ENCODE results near the gene CELF2.

Gene CELF2

DNA sequence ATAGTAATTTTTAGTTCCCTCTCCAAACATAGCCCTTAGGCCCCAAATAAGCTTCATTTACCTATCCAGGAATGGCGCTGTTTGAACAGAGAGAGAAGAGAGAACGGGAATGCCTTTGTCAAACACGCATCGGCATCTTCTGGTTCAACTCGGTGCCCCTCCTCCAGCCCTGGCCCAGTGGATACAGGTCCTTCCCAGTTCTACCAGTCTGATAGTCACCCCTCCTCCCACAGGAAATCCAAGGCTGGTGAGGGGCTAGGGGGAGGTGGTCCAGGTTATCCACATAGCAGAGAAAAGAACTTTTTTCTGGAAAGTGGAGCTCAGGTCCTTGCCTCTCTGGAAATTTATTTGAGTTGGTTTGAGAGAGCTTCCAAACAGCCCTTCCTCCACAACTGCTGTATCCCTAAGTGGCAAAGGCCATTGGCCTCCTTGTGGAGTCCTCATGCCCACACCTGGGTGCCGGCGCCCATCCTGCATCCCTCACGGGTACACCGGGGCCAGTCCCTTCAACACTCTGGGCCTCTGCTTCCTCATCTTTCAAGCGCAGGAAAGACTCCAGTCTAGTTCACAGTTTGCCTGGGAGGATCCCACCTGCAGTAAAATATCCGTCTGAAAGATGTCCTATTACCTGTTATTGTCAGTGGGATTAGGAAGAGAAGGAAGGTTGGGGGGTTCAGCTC lies 287.4 kb downstream of the CELF2 start:
- DNase-seq: no peak

DNA sequence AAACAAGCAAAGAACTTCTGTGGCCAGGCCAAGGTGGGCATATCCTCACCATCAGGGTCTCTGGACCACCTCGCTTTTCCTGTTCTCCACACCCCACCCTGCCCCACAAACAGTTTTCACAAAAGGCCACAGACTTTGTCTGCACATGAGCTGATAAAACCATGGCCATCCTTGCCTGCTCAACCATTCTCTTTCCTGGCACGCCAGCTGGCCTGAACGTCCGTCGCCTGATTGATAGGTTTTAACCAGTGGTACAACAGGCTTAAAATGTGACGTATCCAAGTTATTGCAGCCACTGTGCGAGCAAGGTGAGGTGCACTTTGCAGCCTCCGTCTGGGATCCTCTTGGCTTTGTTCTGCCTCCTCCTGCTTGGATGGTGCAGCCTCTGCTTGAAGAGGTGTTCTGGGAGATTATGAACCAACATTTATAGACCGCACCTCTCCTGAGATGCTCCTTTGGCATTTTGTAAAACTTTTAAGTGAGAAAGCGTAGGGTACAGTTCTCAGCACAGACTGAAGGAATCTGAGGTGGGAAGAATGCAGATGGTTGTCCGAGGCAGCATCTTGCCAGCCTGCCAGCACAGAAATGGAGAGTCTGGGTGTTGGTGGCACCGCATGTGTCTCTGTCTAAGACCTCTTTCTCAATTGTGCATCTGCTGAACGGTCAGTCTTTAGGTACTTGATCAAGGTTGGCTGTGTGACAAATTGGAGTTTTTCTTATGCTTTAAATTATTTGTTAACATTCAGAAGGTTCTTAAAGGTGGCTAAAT lies 288.3 kb downstream of the CELF2 start:
- no peak for DNase-seq

DNA sequence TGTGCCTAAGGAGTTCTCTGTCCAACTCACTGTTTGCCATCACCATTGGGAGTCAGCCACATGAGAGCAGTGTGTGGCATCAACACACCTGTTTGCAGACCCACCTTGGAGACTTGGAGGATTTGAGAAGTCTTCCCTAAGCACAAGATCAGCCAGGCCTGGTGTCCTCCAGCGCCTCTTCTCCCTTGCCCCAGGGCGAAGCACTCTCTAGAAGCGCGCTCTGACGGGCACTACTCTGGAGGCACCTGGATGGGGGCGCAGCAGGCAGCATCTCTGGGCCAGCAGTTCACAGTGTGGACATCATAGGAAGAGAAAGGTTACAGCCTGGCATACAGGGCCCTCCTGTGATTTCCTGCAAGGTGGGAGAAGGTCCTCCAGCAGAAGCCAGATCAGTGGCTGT lies 289.3 kb downstream of the CELF2 start:
- no peak for DNase-seq

DNA sequence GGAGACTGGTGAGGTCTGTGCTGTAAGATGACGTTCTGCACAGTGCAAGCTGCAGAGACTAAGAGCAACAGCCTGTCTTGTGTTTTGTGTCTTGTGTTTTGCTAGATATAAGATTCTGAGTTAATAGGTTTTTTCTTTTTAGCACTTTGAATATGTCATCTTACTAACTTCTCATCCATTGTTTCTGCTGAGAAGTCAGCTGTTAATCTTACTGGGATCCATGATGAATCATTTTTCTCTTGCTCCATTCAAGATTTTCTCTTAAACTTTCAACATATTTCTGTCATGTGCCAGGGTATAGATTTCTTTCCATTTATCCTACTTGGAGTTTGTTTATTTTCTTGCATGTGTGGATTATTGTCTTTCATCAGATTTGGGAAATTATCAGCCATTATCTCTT lies 290.3 kb downstream of the CELF2 start:
- DNase-seq: no peak

DNA sequence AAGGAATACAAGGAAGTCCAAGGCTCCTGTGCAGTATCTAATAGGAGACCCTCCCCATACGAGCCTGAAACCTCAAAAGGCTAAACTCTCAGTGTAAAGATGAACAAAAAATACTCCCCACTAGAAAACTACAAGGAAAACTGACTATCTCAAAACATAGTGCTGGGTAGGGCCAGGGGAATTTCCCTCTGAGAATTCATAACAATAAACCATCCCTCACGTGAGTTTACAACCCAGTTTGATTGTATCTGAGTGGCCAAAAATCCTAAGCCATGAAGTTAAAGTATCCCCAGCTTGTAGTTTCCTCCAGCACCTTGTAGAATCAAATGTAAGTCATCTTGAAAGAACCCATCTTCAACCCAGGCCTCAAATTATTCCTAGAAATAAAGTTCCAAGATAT lies 293.4 kb downstream of the CELF2 start:
- no peak for DNase-seq

DNA sequence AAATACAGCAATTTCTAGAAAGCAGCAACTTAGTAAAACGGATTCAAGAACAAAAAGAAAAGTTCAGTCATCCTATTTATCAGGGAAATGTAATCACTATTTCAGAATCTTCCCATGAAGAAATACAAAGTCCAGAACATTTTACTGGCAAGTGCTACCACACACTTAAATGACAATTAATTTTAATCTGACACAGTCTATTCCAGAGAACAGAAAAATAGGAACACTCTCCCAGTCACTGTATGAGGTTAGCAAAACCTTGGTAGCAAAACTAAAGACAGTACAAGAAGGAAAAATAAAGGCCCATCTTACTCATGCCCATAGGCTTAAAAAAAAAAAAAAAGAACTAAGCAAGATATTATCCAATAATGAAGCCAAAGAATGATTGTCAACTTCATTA lies 295.8 kb downstream of the CELF2 start:
- no peak for DNase-seq

DNA sequence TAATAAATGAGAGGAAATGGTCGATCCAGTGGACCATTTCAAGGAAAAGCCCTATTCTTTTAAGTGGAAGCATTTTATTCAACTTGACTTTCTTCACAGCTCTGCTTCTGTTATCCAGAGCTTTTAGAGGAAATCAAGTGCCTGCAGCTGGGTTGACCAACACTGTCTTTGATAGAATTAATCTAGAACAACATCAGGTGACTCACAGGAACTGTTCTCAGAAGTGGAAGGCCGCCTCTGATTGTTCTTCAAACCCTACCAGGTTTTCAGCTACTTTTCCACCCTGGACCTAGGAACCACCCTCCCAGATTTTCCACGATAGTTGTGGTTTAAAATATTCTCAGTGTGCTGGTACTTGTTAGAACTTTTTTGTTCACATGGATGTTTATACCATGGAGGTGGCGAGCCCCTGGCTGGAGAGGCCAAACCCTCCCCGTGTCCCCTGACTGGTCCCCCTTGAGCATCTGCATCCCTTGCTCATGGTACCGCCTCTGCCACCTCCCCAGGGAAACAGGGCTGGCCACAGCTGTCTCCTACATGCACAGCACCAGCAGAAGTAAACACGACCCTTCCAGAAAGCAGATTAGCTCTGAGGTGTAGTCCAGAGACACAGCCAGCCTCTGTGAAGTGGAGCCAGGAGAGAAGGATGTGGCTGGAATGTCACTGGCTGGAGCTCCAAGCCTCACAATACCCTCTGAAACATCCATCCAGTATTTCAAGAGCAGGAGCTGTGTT lies 300.4 kb downstream of the CELF2 start:
- DNase-seq: no peak

DNA sequence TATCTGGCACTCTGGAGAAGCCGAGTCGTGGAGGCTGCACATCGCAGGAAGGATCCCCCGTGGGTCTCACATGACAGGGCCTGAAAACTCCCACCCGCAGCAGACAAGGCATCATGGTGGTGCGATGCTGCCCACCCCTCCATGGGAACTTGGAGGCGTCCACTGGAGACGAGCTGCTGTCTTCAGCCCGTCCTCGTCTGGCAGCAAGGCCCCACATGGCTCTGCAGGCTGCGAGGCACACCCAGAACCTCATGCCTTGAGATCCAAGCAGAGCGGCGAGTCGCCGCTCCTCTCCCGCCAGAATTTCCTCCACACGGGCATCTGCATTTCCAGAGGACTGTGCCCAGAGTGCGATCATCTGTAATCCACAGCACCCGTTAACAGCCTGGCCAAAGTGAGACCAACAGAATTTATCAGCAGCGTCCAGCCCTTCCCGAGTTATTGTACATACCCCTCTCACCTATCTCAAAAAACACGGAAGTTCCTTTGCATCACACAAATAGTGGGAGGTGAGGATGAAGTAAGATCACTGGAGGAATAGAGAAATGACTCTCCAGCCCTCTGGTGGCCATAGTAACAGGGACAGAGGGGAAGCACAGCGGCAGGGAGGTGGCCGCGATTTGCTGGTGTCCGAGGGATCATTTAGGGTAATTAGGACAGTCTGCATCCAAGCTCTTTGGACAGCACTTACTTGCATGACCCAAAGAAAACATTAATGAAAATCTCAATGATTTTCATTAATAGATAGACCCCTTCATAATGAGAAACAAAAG lies 301.3 kb downstream of the CELF2 start:
- DNase-seq: no peak

DNA sequence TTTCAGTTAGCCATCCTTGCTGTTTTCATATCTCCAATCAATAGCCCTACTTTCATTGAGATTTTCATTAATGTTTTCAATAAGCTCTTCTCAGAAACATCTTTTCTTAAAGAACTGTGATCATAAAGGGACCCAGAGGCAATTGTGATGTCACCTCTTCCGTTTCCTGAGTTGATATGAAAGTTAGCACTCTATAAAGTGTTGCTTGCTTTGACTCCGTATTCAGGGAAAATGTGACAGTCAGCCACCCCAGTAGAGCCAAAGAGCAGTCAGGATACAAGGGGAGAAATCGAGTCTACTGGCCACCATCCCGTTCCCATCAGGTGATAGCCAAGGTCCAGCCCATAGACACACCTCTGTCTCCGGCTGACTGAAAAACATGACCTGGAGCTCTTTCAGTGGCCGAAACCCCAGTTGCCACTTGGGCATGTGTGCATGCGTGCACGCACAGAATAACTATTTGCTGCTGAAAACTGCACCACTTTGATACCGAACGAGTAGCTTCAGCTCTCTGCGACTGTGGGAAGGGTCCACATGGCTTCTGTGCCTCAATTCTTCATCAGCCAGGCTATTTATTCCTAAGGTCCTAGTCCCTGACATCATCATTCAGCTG lies 302.4 kb downstream of the CELF2 start:
- DNase-seq: no peak

DNA sequence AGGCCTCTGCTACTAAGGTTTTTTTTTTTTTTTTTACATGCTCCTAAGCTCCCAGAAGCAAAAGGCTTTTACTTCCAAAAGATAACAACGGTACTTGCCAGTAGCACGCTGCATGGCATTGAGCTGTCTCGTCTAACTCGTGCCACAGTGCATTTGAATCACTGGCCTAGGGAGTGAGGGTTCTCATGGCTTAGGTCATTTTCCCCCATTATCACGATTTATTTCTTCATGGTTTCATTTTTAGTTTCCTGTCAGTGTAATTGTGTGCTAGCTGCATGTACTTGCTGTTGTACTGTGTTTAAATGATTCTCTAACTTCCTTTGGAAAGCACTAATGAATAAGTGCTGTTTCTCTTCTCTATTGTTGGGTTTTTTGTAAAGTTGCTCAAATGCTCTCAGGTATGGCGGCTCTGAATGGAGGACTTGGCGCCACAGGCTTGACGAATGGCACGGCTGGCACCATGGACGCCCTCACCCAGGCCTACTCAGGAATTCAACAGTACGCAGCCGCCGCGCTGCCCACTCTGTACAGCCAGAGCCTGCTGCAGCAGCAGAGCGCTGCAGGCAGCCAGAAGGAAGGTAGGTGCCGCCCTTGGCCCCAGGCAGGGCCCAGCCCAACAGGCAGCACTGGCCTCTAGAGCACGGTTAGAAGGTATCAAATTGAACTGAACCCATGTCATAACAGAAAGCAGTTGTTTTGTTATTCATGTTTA lies 303.3 kb downstream of the CELF2 start:
- no peak for DNase-seq

DNA sequence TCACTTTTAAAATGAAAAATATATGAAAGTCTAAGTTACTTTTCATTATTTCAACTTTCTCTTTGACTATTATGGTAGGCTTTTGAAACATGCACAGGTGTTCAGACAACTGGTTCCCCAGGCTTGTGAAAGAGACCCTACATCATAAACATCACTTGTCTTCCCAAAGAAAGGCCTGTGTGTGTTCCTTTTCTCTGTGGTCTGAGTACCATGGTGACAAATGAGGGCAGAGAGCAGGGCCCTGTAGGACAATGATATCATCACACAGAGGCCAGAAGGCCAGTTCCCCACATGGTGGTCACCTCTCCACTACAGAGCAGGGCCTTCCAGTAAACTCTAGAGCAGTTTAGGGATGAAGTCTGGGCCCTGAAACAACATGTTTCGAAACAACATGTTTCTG lies 305.0 kb downstream of the CELF2 start:
- DNase-seq: no peak

DNA sequence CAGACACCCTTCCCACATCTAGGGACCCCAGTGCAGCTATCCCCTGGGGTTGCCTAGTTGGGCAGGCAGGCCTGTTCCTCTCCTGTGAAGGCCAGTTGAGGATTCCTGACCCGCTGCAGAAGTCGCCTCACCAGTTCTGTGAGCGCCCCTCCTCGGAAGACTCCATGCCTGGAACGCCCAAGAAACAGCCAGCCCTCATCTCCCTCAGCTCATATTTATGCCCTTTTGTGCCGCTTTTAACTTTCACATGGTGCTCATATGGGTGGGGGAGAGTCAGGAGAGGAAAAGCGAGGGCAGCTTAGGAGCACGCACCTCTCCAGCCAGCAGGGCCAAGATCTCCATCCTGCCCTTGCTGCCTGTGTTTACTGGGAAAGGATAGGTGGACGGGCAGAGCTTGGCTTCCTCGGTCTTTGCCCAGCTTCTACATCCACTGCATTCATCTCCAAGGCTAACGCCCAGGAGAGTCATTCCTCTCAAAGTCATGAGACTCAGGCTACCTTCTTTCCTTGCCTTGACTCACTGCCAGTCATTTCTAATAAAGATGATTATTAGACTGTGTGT lies 307.2 kb downstream of the CELF2 start:
- DNase-seq: no peak

DNA sequence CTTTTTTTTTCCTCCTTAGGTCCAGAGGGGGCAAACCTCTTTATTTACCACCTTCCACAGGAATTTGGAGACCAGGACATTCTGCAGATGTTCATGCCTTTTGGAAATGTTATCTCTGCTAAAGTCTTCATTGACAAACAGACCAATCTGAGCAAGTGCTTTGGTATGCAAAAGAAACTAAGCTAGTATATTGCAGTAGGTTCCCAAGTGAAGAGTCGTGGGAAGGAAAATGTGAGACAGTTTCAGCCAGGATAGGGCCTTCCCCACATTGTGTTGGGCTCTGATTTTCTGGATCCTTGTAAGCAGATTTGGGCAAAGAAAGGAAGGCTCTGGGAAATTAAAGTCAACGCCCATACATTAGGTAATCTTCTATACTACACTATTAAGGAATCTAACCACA lies 308.1 kb downstream of the CELF2 start:
- no peak for DNase-seq

DNA sequence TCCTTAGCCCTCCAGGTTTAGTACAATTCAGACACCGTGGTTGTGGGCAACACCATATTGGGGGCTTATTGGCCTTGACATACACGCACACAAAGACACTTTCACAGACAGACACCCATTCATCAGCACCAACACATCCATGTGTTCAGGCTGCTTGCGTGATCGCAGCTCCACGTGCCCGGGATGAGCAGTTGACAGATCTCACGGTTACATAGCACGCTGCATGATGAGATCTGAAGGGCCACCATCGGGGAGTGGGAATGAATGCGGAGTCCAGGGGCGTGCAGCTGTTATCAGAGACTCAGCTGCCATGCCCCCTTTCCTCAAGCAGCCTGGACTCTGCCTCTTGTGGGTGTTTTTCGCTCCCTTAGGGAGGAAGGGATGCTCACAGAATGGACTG lies 308.6 kb downstream of the CELF2 start:
- no peak for DNase-seq

DNA sequence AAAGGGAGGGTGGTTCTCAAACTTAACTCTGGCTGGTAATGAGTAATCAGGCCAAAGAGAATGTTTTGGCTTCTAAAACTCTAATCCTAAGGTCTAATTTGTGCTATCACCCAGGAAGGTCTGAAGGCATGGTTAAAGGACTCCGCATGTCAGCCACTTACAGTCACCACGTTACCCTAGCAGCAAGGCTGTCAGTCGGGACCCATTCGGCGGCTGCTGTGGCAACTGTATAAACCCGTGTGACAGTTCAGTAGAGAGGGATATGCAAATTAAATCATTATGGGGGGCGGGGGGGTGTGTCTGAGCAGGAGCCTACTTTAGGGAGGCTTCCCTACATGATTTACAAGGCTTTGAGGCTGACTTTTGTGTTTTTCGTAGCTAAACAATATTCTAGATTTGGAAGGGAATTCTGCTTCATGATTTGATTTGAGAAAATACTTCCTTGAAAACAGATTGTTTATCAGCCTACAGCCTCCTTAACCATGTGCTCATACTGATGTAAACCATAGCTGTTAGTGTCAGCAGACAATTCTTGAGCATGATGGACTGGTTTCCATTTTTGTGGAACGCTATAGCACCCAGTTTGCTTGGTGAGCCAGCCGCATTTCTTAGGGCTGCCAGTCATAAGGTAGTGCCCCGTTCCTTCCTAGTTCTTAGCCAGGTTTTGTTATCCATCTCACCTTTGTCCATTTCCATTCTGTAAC lies 309.4 kb downstream of the CELF2 start:
- DNase-seq: no peak

DNA sequence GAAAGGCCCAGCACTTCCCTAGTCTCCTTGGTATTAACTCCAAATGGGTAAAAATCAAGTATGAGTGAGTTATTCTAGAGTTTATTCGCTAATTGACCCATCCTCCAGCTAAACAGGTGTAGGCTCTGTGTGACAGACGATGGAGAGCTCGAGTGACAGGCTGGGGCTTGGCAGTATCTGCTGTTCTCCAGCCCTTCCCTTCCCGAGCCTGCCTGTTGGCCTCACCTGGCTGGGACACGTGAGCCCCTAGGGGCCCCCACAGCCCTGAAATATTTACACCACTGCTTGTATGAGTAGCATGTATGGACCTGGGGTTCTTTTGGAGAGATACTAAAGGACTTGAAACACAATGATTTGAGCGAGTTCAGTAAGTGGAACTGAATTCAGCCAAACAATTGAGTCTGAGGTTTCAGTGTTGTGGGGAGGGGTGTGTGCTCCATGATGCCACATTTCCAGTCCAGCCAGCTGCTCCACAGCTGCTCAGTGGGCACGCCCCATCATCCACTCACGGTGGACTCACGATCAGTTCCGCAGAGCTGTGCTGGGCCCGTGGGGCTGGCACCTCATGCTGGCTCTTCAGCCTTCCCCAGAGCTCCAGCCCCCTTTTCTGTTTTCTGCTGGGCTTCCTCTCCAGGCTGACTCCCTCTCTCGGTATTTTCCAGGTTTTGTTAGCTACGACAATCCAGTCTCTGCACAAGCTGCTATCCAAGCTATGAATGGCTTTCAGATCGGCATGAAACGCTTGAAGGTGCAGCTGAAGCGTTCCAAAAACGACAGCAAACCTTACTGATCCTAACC lies 310.8 kb downstream of the CELF2 start:
- DNase-seq: no peak

DNA sequence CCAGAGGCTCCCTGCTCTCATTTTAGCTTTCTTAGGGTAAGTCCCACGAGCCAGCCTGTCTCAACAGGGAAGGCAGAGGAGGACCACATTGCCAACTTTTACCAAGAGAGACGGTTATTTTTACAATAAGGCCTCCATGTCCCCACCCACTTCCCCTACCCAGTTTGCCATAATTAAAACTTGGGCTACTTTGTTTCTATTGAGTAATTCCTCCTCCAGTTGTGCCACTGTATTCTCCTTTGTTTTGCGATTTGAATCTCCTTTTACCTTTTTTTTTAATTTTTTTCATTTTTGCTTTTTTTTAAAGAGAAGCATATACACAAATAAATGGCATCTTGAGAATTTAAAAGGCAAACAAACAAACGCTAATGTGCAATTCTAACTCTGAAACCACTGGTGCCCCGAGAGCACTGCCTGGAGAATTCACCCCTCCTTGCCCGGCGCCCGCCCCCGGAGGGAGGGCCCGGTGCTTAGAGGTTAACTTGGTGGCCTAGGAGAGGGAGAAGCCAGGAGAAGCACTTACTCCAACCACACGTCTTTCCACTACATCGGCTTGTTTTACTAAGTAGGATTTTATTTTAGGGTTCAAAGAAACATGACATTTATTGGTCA lies 311.5 kb downstream of the CELF2 start:
- no peak for DNase-seq

DNA sequence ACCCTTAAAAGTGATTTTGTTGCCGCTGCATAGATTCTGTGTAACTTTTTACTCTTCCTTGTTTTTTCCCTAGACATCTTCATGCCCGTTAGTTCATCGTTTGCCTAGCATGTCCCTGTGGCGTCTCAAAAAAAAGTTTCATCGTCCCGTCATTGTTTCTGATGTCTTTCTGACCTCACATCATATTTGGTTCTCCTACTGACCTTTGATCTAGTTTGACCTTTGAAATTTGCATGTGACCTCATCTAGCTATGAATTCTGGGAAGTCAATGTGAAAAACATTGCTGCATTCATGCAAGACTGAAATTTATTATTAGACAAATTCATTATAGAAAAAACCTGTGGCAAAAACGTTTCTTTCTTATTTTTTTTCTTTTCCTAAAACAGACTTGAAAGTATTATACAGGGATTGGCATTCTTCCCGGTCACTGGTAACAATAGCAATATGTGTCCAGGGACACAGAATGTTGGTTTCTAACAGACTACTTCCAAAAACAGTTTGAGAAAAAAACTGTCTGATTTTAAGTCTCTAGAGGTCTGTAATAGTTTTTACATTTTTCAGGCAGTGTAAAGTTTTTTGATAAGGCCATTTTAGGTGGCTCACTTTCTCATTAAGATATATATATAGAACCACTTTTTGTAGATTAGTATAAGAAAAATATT lies 312.8 kb downstream of the CELF2 start:
- DNase-seq: no peak
